ENCODE measurements around the gene PRMT9. TPM values are rescaled to one million over a fixed set of nuclear protein-coding genes. Genes with fewer than 3 reads are reported as not detected.

Gene PRMT9
- total RNA-seq = 11.0 and 12.3 TPM in 2 replicates
- total RNA-seq (2013) = 12.1 TPM
- polyA plus RNA-seq = 5.6 and 9.1 TPM in 2 replicates
- polyA minus RNA-seq = 8.6 and 8.7 TPM in 2 replicates

GRCh38 chr4:147683717-147684700, at the start of gene PRMT9:
TSS of gene PRMT9 (minus strand) at chr4:147684163. CDS start at chr4:147683987, 176 bp downstream.
- Mint-ChIP-seq H3K27me3 (no peaks in the 10 kb centered on the region), H3K9me3 (ENCODE audit: insufficient read depth) (no peaks in the 10 kb centered on the region), H3K27ac (peak within 1 kb of the TSS; percentile 98), H3K4me3 (peak within 1 kb of the TSS; percentile 95), H3K4me1 (peaks cover 33% of the 10 kb centered on the region)
- no peaks in the 10 kb centered on the region for H4K20me1 ChIP-seq (ENCODE audit: control insufficient read depth, insufficient read depth, low read length, poor library complexity, severe bottlenecking)
- under 1% methylated on average over 51 of the region's 69 CpGs for WGBS (ENCODE audit: insufficient coverage)
- peak within 1 kb of the TSS; percentile 79 to 98 (median 90) for H3K4me3 ChIP-seq (ENCODE audit: control extremely low read depth in 1 of 5, extremely low read depth in 1 of 5, insufficient read depth in 1 of 5, low read depth in 2 of 5, low read length in 4 of 5)
- H3K4me1 ChIP-seq (ENCODE audit: control insufficient read depth in 2 of 2, insufficient read depth in 2 of 2, low read length in 2 of 2) = peaks cover 13 to 18% of the 10 kb centered on the region in 2 donors
- no peaks in the 10 kb centered on the region for H3K27me3 ChIP-seq (replicated peaks in 1 of 4; ENCODE audit: control extremely low read depth in 1 of 4, control insufficient read depth in 3 of 4, insufficient read depth in 4 of 4, low read length in 3 of 4)
- H3K79me2 ChIP-seq (ENCODE audit: control insufficient read depth, insufficient read depth, low read length) = peaks cover 6% of the 10 kb centered on the region
- peak within 1 kb of the TSS; percentile 81 to 90 for H3K27ac ChIP-seq (ENCODE audit: low read length in 2 of 2)
- H3K36me3 ChIP-seq (replicated peaks in 1 of 2; ENCODE audit: control extremely low read depth in 1 of 2, control insufficient read depth in 1 of 2, extremely low read depth in 1 of 2, insufficient read depth in 2 of 2, low read length in 1 of 2) = peaks cover 0 to 8% of the 10 kb centered on the region in 2 experiments
- peak within 1 kb of the TSS; percentile 98 for H3K9ac ChIP-seq (ENCODE audit: low read length)
- TF ChIP-seq CTCF (IDR thresholded peaks at IDR 0.05) (no peak), EZH2 (IDR thresholded peaks at IDR 0.05; ENCODE audit: borderline replicate concordance, insufficient read depth, low read depth, low read length, poor library complexity, severe bottlenecking) (no peak)
- intact Hi-C loops (cut with micrococcal nuclease) = loop anchor here (1.0 kb wide), 1 partner anchor 67 kb away; the partner anchor contains the start of gene TMEM184C
- ATAC-seq (ENCODE audit: low read depth) (peak; percentile 98), DNase-seq (peak; percentile 89)
- H3K9me3 ChIP-seq (ENCODE audit: control extremely low read depth in 1 of 3, control insufficient read depth in 2 of 3, insufficient read depth in 1 of 3, low read length in 2 of 3) = no peaks in the 10 kb centered on the region
- CTCF ChIA-PET = interaction anchor here (1.0 to 1.9 kb wide), 3 partner anchors 26 to 66 kb away, joined by 3 to 11 read pairs (median 4); partner anchors contain the start of genes ARHGAP10 and TMEM184C
- peak within 1 kb of the TSS; percentile 89 for H3K4me2 ChIP-seq (replicated peaks; ENCODE audit: low read depth, low read length, poor library complexity, severe bottlenecking)
- H2AFZ ChIP-seq (ENCODE audit: insufficient read depth, low read depth, low read length, poor library complexity, severe bottlenecking) = peak within 1 kb of the TSS; percentile 97
- POLR2A ChIA-PET = interaction anchor here (0.5 to 2.0 kb wide), 5 partner anchors 10 to 67 kb away, joined by 3 to 14 read pairs (median 5); partner anchors contain the start of genes ARHGAP10 and TMEM184C

Data from B cell (primary cell).